RCC 7860 (cell line): Measurements from ENCODE around the gene OPTC.
A peak's percentile ranks its signal among the peaks of the same experiment; 100 is the strongest.

ENCODE experiments used
- DNase-seq: peaks from one replicate; pipeline ENCODE4 v3.0.0-alpha.2; 2015; ENCODE audit warnings: low spot score
- FAIRE-seq: peaks from 2 replicates; lab custom pipeline; 2012; peaks lifted over from hg19 to GRCh38; lab: Jason Lieb, UNC

Gene OPTC

GRCh38 chr1:203555076-203555475, 61.1 kb downstream of the OPTC start:
- DNase-seq = no peak

GRCh38 chr1:203555511-203556046, 61.6 kb downstream of the OPTC start:
- DNase-seq = no peak
- no peak for FAIRE-seq

More at GRCh38 chr1:203555076-203555475, 61.1 kb downstream of the OPTC start:
- FAIRE-seq = no peak

- DNase-seq = peak; percentile 53
- FAIRE-seq = peak; percentile 70
Measured at GRCh38 chr1:203556047-203556851, 62.3 kb downstream of the OPTC start.

- DNase-seq (peak; percentile 94), FAIRE-seq (peak; percentile 88)
Measured at GRCh38 chr1:203557390-203557789, 63.4 kb downstream of the OPTC start.

GRCh38 chr1:203558064-203558760, 64.3 kb downstream of the OPTC start:
- DNase-seq (peak; percentile 100), FAIRE-seq (peak; percentile 98)
